T-helper 2 cell (primary cell): ENCODE results near the gene TUBGCP6.

Source experiments
- DNase-seq, 5 experiments: peaks; one replicate each; pipeline versions ENCODE4 v3.0.0 to v3.0.0-alpha.2; 2012 to 2022

The TUBGCP6 gene

GRCh38 chr22:50250555-50251476 lies 6.0 kb upstream of the TUBGCP6 start, which contains the start of gene HDAC10:
Gene HDAC10, minus strand, starts transcription at chr22:50251265. Its CDS starts 233 bp downstream, at chr22:50251032.
- peak; percentile 59 to 92 (median 70) for DNase-seq

DNA sequence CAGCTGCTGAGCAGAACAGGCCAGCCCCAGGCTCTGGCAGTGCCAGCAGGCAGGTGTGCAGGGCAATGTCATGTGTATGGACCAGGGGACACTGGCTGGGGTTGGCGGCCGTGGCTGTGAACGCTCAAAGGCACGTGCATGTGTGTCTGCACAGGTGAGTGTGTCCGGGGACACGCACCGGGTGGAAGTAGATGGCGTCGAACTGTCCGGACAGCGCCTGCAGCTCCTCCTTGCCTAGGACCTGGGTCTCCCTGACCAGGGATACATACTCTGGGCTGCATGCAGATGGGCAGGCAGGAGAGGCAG lies 5.4 kb upstream of the TUBGCP6 start:
- no peak for DNase-seq

GRCh38 chr22:50249341-50250248 lies 4.8 kb upstream of the TUBGCP6 start:
- no peak for DNase-seq

- no peak for DNase-seq
Measured at GRCh38 chr22:50248196-50249081, 3.6 kb upstream of the TUBGCP6 start.

- peak in 3 of 5 experiments; percentile 28 to 84 (median 43) for DNase-seq
Measured at GRCh38 chr22:50247748-50248147, 2.9 kb upstream of the TUBGCP6 start.

GRCh38 chr22:50246242-50247175 lies 1.7 kb upstream of the TUBGCP6 start:
- DNase-seq = no peak

GRCh38 chr22:50245214-50246072 lies 620 bp upstream of the TUBGCP6 start:
- peak in 1 of 5 experiments; percentile 54 for DNase-seq

DNA sequence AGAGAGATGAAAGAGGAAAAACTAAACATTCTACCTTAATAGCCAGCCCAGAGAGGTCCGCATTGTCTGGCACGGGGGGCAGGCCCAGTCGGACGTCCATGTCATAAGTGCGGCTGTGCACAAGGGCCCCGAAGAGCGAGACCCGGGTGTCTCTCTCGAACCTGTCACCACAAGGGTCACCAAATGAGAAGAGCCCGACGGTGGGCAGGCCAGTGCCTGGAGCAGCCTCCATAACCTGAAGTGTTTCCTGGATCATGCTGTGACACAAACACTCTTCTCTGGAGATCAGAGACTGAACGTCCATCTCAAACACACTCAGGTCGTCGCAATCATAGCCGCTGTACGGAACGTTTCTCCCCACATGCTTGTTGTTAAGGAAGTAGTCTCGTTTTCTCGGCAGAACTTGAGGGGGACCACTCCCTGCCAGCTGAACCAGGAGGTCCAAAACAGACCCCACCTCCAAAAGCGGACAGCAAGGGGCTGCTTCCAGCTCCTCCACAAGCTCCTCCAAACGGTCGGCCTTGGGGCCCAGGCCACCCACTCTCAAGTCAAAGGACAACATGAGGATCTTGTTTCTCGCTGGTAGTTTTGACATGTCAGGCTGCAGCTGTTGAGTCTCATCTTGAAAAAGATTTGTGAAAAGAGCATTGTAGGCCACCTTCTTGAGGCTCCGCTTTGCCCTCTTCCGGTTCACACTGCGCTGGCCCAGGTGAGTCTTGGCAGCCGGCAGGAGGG lies 971 bp downstream of the TUBGCP6 start:
- peak in 1 of 5 experiments; percentile 24 for DNase-seq

DNA sequence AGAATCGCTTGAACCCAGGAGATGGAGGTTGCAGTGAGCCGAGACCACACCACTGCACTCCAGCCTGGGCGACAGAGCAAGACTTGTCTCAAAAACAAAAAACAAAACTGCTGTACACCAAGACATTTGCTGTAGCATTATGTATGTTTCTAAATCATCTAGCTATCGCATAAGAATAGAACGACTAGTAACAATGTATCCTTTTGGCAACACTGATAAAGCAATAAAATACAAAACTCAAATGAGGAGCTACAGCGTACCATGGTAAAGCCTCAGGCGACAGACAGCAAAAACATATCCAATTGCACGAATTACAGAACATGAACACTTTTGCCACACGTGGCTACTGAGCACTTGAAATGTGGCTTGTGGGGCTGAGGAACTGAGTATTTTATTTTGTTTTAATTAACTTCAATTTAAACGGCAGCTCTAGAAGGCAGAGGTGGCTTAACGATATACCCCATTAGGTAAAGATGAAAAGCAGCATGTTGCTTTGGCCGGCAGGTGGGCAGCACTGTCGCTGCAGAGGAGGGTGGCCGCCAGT lies 2.3 kb downstream of the TUBGCP6 start:
- no peak for DNase-seq

GRCh38 chr22:50238755-50239154 lies 6.1 kb downstream of the TUBGCP6 start:
- no peak for DNase-seq

- DNase-seq = peak in 1 of 5 experiments; percentile 35
Measured at GRCh38 chr22:50236731-50237409, 8.0 kb downstream of the TUBGCP6 start.

DNA sequence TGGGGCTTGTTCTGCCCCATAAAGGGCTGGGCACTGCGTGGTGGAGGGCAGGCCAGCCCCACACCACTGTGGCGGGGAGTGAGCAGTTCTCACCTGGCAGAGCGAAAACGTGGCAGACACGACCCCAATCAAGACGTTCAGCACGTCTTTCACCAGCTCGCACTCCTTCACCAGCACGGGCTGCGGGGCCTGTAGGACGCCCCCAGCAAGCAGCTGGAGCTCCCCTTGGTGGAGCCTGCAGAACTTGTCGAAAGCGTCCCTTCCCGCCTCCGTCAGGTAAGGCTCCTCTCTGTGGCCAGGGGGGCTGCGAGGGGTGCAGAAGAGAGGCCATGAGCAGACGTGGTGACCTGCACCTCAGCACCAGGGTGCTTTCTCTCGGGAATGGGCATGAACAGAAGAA lies 11.6 kb downstream of the TUBGCP6 start:
- DNase-seq = no peak

GRCh38 chr22:50232481-50233151 lies 12.2 kb downstream of the TUBGCP6 start:
- no peak for DNase-seq

DNA sequence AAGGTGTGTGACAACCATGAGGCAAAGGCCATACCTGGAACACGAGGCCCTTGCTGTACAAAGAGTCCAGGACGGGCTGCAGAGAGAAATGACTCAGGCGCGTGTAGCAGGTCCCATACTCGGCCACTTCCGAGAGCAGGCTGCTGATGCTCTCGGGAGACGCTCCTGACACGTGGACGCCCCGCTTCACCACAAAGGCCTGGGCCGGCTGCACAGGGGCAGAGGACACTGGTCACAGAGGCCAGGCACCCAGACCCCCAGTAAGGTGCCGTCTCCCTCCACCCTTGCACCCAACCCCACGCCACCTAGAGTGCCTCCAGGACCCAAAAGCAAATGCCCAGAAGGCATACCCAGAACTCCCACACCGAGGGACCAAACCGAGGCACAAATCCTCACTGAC lies 15.5 kb downstream of the TUBGCP6 start:
- no peak for DNase-seq

GRCh38 chr22:50228366-50228765 lies 16.5 kb downstream of the TUBGCP6 start:
- no peak for DNase-seq

DNA sequence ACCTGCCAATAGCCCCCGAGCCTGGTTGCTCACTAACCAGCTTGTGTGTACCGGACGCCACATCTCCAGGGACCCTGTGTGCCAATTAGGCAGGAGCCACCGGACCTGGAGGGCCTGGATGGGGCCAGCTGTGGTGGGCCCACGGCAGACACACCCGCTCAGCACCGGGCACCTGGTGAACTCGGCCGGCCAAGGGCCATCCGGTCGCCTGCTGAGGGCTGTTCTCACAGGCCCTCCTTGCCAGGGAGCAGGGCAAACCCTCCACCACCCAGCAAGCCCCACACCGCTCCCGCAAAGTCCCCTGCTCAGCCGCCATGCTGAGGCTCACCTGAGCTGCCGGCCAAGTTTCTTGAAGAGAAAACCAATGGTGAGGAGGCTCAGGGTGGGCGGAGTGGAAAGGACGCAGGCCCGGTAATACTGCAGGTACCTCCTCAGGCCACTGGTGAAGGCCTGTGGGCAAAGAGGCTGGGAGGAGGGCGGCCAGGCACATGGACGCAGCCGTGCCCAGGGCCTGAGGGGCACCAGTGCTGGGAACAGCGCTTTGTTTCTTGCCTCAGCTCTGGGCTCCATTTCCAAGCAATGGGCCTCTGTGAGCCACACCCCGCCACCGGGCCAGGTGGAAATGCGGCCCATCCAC lies 17.1 kb downstream of the TUBGCP6 start:
- no peak for DNase-seq

- DNase-seq = no peak
Measured at GRCh38 chr22:50226875-50227165, 18.0 kb downstream of the TUBGCP6 start.
